Ureter (tissue), 1 donor: ENCODE results near the gene RPL36AL. TPM values are rescaled to one million over a fixed set of nuclear protein-coding genes. Genes with fewer than 3 reads are reported as not detected.
A peak's percentile ranks its signal among the peaks of the same experiment; 100 is the strongest.
"Not testable (repeated sequence)": the region's sequence is repeated elsewhere in the genome, so short reads cannot be mapped to it uniquely, and the experiment has no call there.

Experiments
- DNase-seq: peaks from one replicate; pipeline ENCODE4 v3.0.0-alpha.2; 2020; ENCODE audit warnings: low spot score
- total RNA-seq: library from RNA; stranded (reverse); gene quantifications from one replicate; pipeline ENCODE4 v1.2.4, GENCODE V29; 2023
- donor health status: DM: yes; HTN: yes; CAD: no.

RPL36AL gene
- total RNA-seq, result 176 TPM

GRCh38 chr14:49620182-49621113 lies at the start of gene RPL36AL, which contains the start of gene MGAT2:
TSS of gene RPL36AL (minus strand) at chr14:49620626. CDS start at chr14:49619104, 1,522 bp downstream.
TSS of gene MGAT2 (plus strand) at chr14:49620799. CDS start at chr14:49621269, 470 bp downstream.
- peak; percentile 99 for DNase-seq

DNA sequence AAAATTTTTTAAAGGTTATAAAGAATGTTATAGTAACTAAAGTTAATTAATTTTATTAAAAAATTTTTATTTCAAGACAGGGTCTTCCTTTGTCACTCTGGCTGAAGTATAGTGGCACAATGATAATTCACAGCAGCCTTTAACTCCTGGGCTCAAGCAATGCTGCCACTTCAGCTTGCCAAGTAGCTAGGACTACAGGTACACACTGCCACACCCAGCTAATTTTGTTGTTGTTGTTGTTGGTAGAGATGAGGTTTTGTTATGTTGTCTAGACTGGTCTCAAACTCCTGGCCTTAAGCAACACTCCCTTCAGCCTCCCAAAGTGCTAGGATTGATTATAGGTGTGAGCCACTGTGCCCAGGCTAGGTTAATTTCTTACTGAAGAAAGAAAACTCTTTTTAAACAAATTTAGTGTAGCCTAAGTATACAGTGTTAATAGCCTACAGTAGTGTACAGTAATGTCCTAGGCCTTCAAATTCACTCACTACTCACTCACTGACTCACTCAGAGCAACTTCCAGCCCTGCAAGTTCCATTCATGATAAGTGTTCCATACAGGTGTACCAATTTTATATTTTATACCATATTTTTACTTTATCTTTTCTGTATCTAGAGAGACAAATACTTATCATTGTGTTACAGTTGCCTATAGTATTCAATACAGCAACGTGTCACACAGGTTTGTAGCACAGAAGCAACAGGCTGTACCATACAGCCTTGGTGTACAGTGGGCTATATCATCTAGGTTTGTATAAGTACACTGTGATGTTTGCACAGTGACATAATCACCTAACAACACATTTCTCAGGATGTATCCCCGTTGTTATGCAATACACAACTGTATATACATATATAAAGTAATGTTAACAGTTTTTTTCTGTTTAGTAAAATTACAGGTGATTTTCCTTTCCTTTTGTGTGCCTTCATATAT lies 39.4 kb upstream of the RPL36AL start:
- DNase-seq, result no peak

GRCh38 chr14:49657500-49657899 lies 37.1 kb upstream of the RPL36AL start:
- DNase-seq, result not testable (repeated sequence)

- DNase-seq, result no peak
Measured at GRCh38 chr14:49654511-49654910, 34.1 kb upstream of the RPL36AL start.

DNA sequence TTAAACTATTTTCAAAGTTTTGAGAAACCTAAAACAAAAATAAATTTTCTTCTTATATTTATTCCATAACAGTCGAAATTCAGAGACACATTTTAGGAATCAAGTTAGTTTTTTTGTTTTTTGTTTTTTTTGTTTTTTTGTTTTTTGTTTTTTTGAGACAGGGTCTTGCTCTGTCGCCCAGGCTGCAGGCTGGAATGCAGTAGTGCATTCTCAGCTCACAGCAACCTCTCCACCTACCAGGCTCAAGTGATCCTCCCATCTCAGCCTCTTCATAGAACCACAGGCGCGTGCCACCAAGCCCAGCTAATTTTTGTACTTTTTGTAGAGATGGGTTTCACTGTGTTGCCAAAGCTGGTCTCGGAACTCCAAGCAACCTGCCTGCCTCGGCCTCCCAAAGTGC lies 33.1 kb upstream of the RPL36AL start:
- no peak for DNase-seq

GRCh38 chr14:49642163-49642562 lies 21.7 kb upstream of the RPL36AL start:
- no peak for DNase-seq

DNA sequence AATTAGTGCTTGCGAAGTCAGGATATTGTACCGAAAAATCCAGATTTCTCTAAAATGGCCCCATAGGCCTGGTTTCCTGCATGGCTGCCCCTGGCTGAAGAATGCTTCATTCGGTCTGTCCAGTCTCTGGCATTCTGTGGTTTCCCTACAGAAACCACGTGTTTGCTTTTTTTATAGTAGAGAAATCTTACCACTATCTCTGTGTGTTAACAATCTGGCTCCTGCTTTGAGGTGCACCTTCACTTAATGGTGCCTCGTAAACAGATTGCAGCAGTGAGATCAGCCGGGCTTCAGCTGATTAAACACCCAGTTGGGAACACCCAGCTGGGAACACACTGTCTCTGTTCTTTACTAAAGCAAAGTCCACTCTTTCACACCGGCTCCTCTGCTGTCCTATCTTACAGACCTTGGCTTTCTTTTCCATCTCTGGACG lies 21.3 kb upstream of the RPL36AL start:
- no peak for DNase-seq

- no peak for DNase-seq
Measured at GRCh38 chr14:49640540-49641417, 20.4 kb upstream of the RPL36AL start.

DNA sequence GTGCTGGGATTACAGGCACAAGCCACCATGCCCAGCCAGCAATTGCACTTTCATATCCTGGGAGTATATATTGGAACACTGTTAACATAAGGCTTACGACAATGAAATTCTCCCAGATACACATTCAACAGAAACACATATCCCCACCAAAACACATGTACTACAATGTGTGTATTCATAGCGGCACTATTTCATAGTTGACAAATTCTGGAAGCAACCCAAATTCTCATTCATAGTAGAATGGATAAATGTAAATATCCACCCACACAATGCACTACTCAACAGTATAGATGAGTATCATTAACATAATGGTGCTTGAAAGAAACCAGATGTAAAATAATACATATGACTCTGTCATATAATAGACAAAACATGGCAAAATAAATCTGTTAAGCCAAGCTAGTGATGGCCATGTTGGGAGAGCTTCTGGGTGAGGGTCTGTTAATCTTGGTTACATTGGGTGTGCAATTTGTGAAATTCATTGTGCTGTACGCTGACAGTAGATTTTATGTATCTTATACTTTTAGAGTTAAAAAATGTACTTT lies 17.2 kb upstream of the RPL36AL start:
- no peak for DNase-seq

DNA sequence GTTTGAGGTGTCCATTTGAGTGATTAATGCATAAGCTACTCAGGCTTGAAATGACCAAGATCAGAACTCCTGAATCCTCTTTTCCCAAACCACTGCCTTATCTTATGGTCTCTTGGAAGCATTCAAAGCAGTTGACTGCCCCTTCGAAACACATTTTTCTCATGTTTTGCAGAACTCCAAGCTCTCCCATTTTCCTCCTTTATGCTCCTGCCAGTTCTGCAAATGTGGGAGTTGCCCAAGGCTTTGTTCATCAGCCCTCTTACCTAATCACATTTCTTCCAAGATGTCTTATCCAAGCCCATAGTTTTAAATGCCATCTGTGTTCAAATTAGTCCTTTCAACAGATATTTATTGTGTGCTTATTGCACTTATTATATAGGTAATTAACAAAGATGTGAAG lies 16.4 kb upstream of the RPL36AL start:
- no peak for DNase-seq

DNA sequence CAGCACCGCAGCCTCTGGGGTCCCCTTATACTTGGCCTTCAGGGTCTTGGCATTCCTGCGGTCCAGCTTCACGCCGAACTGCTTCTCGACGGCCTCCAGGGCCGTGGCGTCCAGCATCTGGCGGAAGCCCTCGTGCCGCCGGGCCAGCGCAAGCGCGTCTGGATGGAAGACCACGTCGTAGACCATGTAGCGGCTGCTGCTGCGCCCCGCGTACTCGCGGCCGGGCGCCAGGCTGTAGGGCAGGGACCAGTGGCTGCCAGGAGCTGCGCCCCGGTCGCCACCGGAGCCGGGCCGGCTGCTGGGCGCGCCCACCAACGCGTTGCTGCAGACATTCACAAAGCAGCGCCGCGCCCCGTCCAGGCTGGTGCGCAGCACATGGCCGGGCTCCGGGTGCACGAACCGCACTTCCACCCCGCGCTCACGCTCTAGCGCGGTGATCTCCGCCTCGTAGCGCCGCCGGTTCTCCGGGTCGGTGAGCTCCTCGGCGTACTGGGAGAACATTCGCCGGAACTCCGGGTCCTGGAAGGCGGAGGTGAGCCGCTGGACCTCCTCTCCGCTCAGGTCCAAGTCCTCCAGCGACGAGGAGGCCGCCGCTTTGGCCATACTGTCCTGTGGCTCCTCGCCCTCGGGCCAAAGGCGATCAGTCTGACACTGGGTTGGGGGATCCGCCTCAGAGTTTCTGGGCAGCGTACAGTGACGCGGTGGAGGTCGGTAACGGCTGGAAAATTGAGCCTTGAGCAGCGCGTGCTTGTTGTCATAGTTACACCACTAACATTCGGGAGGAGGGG lies 14.3 kb upstream of the RPL36AL start, which contains the start of gene DNAAF2:
TSS of gene DNAAF2 (minus strand) at position 698 of the 788 bp plus-strand sequence. CDS start at position 603, 95 bp downstream.
- DNase-seq, result peak; percentile 61

DNA sequence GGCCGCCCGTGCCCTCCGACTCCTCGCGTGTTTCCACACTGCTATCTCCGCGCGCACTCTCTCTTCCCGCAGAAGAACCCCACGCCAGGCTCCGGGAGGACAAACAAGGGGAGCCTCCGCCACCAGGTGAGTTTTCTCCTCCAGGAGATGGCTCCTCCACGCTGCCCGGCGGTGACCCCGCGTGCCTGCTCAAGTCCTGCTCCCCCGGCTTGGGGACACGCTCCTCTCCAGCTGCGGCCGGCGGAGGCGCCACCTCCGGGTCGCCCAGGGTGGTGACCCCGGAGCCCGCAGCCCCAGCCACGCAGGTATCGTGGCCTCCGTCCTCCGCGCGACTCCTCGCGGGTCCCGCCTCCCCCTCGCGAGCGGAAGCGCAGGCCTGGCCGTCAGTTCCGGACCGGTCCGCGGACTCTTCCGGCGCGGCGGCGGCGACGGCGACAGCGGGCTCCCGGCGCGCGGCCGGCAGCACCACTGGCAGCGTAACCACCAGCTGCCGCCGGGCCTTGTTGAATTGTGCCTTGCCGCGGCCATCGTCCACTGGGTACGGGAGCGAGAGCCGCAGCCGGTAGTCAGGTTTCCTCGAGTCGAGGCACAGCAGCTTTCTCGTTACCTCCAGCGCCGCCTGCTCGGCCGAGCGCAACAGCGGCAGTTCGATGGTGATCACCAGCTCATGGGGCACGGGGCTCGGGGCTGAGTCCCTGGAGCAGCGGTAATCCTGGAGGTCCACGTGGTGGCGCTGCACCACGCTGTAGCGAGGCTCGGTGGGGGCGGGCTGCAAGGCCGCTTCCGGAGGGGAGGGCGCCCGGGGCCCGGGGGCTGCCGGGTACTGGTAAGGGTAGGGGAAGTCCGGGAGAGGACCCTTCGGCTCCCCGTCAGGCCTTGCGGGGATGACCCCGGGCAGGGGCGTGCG lies 13.5 kb upstream of the RPL36AL start:
- peak; percentile 95 for DNase-seq

- no peak for DNase-seq
Measured at GRCh38 chr14:49623941-49624839, 3.8 kb upstream of the RPL36AL start.

DNA sequence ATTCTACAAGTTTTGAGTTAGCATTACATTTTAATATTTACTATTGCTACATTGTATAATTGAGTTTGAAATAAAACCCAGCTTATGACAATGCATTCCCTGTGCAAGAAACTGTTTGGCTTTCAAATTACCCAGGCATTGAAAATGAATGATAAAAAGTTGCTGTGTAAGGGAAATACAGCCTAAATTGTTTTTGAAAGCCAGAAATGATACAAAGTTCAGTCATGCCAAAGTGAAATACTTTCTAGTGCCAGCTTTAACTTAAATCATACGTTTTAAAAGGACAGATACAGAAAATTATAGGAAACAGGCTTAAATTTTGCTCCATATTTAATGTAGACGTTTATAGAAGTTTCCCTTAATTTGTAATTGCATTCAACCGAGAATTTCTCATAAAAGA lies 3.0 kb upstream of the RPL36AL start:
- DNase-seq, result no peak

- no peak for DNase-seq
Measured at GRCh38 chr14:49622022-49622607, 1.7 kb upstream of the RPL36AL start.

DNA sequence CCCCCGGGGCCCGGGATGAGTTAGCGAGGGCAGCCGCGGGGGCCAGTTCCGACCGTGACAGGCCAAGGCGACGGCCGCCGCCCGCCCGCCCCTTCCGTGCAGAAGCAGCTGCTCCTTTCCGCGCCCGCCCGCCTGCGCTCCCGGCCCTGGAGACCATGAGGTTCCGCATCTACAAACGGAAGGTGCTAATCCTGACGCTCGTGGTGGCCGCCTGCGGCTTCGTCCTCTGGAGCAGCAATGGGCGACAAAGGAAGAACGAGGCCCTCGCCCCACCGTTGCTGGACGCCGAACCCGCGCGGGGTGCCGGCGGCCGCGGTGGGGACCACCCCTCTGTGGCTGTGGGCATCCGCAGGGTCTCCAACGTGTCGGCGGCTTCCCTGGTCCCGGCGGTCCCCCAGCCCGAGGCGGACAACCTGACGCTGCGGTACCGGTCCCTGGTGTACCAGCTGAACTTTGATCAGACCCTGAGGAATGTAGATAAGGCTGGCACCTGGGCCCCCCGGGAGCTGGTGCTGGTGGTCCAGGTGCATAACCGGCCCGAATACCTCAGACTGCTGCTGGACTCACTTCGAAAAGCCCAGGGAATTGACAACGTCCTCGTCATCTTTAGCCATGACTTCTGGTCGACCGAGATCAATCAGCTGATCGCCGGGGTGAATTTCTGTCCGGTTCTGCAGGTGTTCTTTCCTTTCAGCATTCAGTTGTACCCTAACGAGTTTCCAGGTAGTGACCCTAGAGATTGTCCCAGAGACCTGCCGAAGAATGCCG lies 872 bp upstream of the RPL36AL start:
- DNase-seq, result peak; percentile 76

DNA sequence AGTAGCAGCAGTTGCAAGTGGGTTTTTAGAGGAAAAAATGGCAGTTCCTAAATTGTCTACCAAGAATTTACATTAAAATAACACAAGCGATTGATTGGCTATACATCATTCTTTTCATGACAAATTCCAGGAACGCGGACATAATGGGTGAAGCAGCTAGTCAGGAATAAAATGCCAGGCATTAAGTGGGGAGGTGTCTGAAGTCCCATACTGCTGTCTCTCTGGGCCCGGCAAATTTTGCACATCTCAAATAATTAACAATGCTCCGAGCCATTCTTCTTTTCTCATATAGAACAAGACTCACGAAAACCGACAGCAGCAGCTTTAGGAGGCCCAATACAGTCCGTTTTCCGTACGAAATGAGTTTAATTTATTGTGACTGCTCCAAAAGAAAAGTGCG lies 696 bp downstream of the RPL36AL start:
- DNase-seq, result no peak
